Stomach (tissue), 9 donors: ENCODE data around the gene EML6. TPM values are rescaled to one million over a fixed set of nuclear protein-coding genes. Genes with fewer than 3 reads are reported as not detected.

Source experiments
- DNase-seq, 2 donors: peaks; one replicate each; pipeline versions ENCODE4 v3.0.0 to v3.0.0-alpha.2; 2013 to 2019
- H3K27ac ChIP-seq, 5 donors: fragments of 200-600 bp in 4 of 5; sonication (generic) in 4 of 5; one replicate each; pipeline ENCODE4 v1.5.1; 2013 to 2019; ENCODE audit warnings: mild to moderate bottlenecking in 1 of 5, moderate library complexity in 1 of 5
- H3K27me3 ChIP-seq, 3 donors: fragments of 200-600 bp; sonication (generic); one replicate each; pipeline ENCODE4 v1.5.1; 2017 to 2019; ENCODE audit warnings: mixed run types in 1 of 3
- H3K36me3 ChIP-seq, 4 donors: fragments of 200-600 bp; sonication (generic); 1 replicate in 3 of 4; 2 replicates in 1 of 4; pipeline ENCODE4 v1.5.1; 2016 to 2019
- H3K4me1 ChIP-seq, 4 donors: fragments of 200-600 bp; sonication (generic); one replicate each; pipeline ENCODE4 v1.5.1; 2016 to 2019
- H3K4me3 ChIP-seq, 4 donors: fragments of 200-600 bp; sonication (generic) in 3 of 4; one replicate each; pipeline ENCODE4 v1.5.1; 2016 to 2019; ENCODE audit warnings: mild to moderate bottlenecking in 1 of 4
- H3K9me3 ChIP-seq, 4 donors: fragments of 200-600 bp; sonication (generic); one replicate each; pipeline ENCODE4 v1.5.1; 2016 to 2019
- EP300 ChIP-seq: sonication (generic); formaldehyde crosslinking; IDR thresholded peaks from one replicate; pipeline ENCODE4 v1.6.1; 2017; ENCODE audit warnings: antibody characterized with exemption
- POLR2A ChIP-seq, 4 donors: fragments of 450-650 bp; IDR thresholded peaks; one replicate each; pipeline ENCODE4 v1.6.1; 2016; ENCODE audit warnings: antibody characterized with exemption in 4 of 4, control low read depth in 2 of 4, mild to moderate bottlenecking in 1 of 4, moderate library complexity in 1 of 4
- POLR2AphosphoS5 ChIP-seq, 3 donors: sonication (generic); formaldehyde crosslinking; IDR thresholded peaks; one replicate each; pipeline ENCODE4 v1.6.1; 2016; ENCODE audit warnings: antibody characterized with exemption in 3 of 3
- WGBS, 5 donors: extraction: QIAGEN DNeasy Blood & Tissue Kit in 3 of 5; methylation state at CpG; one replicate each; pipeline versions ENCODE4 v1.1.5 to v1.1.7; 2013 to 2018; 5-methylcytosine and 5-hydroxymethylcytosine counted together
- intact Hi-C: fragments of 100-400 bp; cut with DNase I; formaldehyde crosslinking; loops from one replicate; pipeline ENCODE4 v1.15.1; 2023; ENCODE audit warnings: low total_unique reads
- polyA plus RNA-seq, 3 donors: library from polyadenylated mRNA; stranded (reverse); fragments of 200-250 nt; gene quantifications; one replicate each; pipeline ENCODE4 v1.2.3, GENCODE V29; 2013
- total RNA-seq, 5 donors: library from RNA; depleted of rRNA; stranded (reverse); fragments of >200 nt; gene quantifications; one replicate each; pipeline versions ENCODE4 v1.1.0 to v1.2.3, GENCODE V29; 2014 to 2016
- TF ChIP-seq, protein P1 (sequence below), 7 experiments: fragments of 450-650 bp in 4 of 7; fragments of 200-600 bp in 3 of 7; sonication (generic) in 3 of 7; IDR thresholded peaks; one replicate each; pipeline ENCODE4 v1.5.1; 2016 to 2019; ENCODE audit warnings: antibody characterized with exemption in 7 of 7, control low read depth in 2 of 7, mild to moderate bottlenecking in 1 of 7
- donor health status: healthy with polysubstance abuse.
- donor health status: Bipolar disorder and iron deficiency.
- donor health status: healthy.

EML6 gene
- total and polyA plus RNA-seq, 8 donors: 0.45 to 10.1 (median 1.8) TPM; not detected in 1

DNA sequence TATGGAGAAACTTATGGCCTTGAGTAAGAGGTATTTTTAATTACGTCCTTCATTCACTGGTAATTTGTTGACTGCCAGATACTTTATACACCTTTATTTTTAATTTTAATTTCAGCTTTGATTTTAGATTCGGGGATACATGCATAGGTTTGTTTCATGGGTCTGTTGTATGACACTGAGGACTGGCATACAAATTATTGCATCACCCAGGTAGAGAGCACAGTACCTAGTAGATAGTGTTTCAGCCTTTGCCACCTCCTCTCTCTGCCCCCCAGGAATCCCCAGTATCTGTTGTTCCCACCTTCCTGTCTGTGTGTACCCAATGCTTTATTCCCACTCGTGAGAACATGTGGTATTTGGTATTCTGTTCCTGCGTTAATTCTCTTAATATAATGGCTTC is 188.8 kb downstream of the EML6 start:
- 88 to 98% (median 91%) methylated on average over 4 of the region's 4 CpGs for WGBS, 5 donors
- Histone ChIP-seq H3K4me3 (no peak overlapping the region), H3K27me3 (no peaks in the 10 kb centered on the region), H3K36me3 (no peaks in the 10 kb centered on the region), H3K27ac (no peak overlapping the region), H3K9me3 (no peaks in the 10 kb centered on the region), H3K4me1 (no peaks in the 10 kb centered on the region)
- intact Hi-C loops: no loop called here
- DNase-seq: no peak
- TF ChIP-seq, protein P1, sequence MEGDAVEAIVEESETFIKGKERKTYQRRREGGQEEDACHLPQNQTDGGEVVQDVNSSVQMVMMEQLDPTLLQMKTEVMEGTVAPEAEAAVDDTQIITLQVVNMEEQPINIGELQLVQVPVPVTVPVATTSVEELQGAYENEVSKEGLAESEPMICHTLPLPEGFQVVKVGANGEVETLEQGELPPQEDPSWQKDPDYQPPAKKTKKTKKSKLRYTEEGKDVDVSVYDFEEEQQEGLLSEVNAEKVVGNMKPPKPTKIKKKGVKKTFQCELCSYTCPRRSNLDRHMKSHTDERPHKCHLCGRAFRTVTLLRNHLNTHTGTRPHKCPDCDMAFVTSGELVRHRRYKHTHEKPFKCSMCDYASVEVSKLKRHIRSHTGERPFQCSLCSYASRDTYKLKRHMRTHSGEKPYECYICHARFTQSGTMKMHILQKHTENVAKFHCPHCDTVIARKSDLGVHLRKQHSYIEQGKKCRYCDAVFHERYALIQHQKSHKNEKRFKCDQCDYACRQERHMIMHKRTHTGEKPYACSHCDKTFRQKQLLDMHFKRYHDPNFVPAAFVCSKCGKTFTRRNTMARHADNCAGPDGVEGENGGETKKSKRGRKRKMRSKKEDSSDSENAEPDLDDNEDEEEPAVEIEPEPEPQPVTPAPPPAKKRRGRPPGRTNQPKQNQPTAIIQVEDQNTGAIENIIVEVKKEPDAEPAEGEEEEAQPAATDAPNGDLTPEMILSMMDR (IDR thresholded peaks at IDR 0.05): no peak
- no peak for TF ChIP-seq EP300
- no peak for TF ChIP-seq POLR2AphosphoS5 (IDR thresholded peaks at IDR 0.05)
- no peak for TF ChIP-seq POLR2A (IDR thresholded peaks at IDR 0.05)

DNA sequence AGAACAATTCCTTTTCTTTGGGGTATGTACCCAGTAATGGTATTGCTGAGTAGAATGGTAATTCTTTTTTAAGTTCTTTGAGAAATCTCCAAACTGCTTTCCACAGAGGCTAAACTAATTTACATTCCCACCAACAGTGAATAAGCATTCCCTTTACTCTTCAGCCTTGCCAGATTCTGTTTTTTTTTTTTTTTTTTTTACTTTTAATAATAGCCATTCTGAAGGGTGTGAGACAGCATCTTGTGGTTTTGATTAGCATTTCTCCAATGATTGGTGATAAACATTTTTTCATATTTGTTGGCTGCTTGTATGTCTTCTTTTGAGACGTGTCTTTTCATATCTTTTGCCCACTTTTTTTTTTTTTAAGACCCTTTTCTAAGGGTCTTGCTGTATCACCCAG is 189.4 kb downstream of the EML6 start:
- DNase-seq: no peak
- WGBS, 5 donors: 73 to 90% (median 82%) methylated on average over 1 of the region's 1 CpG
- Histone ChIP-seq H3K4me3 (no peak overlapping the region), H3K27ac (no peak overlapping the region), H3K27me3 (no peaks in the 10 kb centered on the region), H3K36me3 (no peaks in the 10 kb centered on the region), H3K4me1 (no peaks in the 10 kb centered on the region), H3K9me3 (no peaks in the 10 kb centered on the region)
- intact Hi-C loops: no loop called here
- TF ChIP-seq, protein P1 (IDR thresholded peaks at IDR 0.05): no peak
- TF ChIP-seq POLR2A (IDR thresholded peaks at IDR 0.05): no peak
- no peak for TF ChIP-seq POLR2AphosphoS5 (IDR thresholded peaks at IDR 0.05)
- TF ChIP-seq EP300: no peak

DNA sequence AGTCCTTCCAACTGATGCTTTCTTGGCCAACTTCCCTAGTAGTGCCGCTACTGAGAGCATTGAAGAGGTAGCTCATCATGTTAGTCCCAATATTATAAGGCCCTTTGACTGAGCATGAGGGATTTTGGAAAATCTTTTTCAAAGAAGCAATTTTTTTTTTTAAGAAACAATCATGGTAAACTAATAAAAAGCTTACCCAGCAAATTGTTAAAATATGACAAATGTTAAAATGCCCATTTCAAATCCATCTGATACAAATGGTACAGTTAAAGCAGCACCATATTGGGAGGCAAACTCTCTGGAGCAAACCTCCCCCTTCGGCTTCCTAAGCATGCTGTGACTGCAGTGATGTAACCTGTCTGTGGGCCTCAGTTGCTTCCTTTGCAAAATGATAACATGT is 191.2 kb downstream of the EML6 start:
- 92 to 98% (median 95%) methylated on average over 2 of the region's 2 CpGs for WGBS, 5 donors
- intact Hi-C loops: no loop called here
- no peaks in the 10 kb centered on the region for H3K4me1 ChIP-seq

DNA sequence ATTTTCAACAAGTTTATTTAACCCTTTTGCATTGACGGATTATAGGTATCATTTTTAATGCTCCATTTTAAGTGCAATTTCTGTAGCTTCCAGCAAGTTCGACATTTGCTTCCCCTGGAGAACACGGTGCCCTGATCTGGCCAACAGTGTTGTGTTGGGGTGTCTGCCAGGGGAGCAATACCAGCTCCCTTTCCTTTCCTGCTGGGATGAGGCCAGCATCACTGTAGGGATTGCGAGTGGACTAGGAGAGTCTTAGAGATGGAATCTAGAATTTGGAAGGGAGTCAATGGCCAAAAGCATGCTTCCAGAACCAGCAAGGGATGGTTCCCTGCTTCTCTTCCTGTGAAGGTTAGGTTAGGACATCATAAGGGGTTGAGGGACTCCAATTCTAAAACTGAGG is 191.6 kb downstream of the EML6 start:
- H3K4me1 ChIP-seq: no peaks in the 10 kb centered on the region
- 84 to 91% (median 88%) methylated on average over 4 of the region's 4 CpGs for WGBS, 5 donors
- DNase-seq: no peak
- intact Hi-C loops: no loop called here
- TF ChIP-seq POLR2AphosphoS5 (IDR thresholded peaks at IDR 0.05) (no peak), EP300 (no peak), POLR2A (IDR thresholded peaks at IDR 0.05) (no peak)
- TF ChIP-seq, protein P1 (IDR thresholded peaks at IDR 0.05): no peak
- no peaks in the 10 kb centered on the region for H3K27me3 ChIP-seq
- no peaks in the 10 kb centered on the region for H3K9me3 ChIP-seq
- no peak overlapping the region for H3K27ac ChIP-seq
- H3K36me3 ChIP-seq: no peaks in the 10 kb centered on the region
- no peak overlapping the region for H3K4me3 ChIP-seq

More for the DNA sequence above, 191.2 kb downstream of the EML6 start:
- Histone ChIP-seq H3K4me3 (no peak overlapping the region), H3K36me3 (no peaks in the 10 kb centered on the region), H3K27me3 (no peaks in the 10 kb centered on the region), H3K27ac (no peak overlapping the region), H3K9me3 (no peaks in the 10 kb centered on the region)
- TF ChIP-seq POLR2A (IDR thresholded peaks at IDR 0.05): no peak
- TF ChIP-seq, protein P1 (IDR thresholded peaks at IDR 0.05): no peak
- TF ChIP-seq EP300: no peak
- TF ChIP-seq POLR2AphosphoS5 (IDR thresholded peaks at IDR 0.05): no peak
- no peak for DNase-seq
